Measurements from ENCODE around the gene FGF8. TPM values are rescaled to one million over a fixed set of nuclear protein-coding genes. Genes with fewer than 3 reads are reported as not detected.

FGF8 gene
- total RNA-seq, 1 experiment from 2014 or later, result not detected

DNA sequence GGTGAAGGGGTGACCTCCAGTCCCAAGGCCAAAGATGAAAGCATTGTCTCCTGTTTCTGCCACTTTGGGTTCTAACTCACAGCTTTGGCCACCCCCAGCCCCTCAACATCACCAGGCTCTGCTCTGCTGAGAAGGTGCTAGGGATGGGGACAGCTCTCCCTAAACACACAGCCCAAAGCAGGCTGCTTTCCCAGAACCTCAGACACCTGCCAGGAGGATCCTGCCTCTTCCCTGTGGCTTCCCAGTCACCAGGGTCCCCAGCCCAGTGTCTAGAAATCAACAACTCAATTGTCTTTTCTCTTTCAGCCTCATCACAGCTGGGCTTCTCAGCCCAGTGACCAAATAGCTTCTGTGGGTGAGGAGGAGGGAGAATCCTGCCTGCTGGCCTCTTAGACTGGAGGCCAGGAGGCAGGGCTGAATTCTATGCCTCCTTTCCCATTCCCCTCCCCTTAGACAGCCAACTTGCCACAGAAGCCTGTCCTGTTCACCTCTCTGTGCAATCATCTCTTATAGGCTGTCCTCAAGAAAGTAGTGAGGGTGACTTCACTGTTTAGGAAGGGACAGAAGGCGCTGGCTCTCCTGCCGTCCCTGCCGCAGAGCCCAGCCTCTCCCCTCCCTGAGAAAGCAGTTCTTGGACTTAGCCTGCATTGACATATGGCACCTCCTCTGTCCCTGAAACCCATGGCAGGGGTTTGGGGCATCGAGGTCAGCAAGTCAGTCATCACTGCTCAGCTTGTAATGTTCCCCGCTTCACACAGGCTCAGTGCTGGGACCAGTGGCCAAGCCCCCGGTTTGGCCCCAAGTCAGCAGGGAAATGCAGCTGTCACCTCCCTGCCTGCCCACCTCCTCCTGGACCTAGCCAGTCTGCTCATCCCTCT lies 3.7 kb downstream of the FGF8 start:
- Histone ChIP-seq H3F3A (ENCODE audit: insufficient read depth, low read depth) (no peaks in the 10 kb centered on the region), H3K27me3 (ENCODE audit: insufficient read depth, low read depth) (no peaks in the 10 kb centered on the region), H3K9me2 (ENCODE audit: insufficient read depth) (no peaks in the 10 kb centered on the region), H3K36me3 (ENCODE audit: low read depth) (no peaks in the 10 kb centered on the region), H4K20me1 (ENCODE audit: insufficient read depth) (no peaks in the 10 kb centered on the region), H3K79me2 (ENCODE audit: low read depth) (no peaks in the 10 kb centered on the region), H2AFZ (no peak overlapping the region), H3K9me3 (ENCODE audit: insufficient read depth, low read depth) (no peaks in the 10 kb centered on the region), H3K27ac (no peak overlapping the region), H3K4me3 (no peak overlapping the region), H3K4me1 (replicated peaks; ENCODE audit: insufficient read depth) (no peaks in the 10 kb centered on the region), H3K4me2 (no peak overlapping the region)
- CTCF ChIA-PET, result no interaction called here
- POLR2A ChIA-PET (ENCODE audit: unreplicated experiment), result no interaction called here
- TF ChIP-seq, protein P1, sequence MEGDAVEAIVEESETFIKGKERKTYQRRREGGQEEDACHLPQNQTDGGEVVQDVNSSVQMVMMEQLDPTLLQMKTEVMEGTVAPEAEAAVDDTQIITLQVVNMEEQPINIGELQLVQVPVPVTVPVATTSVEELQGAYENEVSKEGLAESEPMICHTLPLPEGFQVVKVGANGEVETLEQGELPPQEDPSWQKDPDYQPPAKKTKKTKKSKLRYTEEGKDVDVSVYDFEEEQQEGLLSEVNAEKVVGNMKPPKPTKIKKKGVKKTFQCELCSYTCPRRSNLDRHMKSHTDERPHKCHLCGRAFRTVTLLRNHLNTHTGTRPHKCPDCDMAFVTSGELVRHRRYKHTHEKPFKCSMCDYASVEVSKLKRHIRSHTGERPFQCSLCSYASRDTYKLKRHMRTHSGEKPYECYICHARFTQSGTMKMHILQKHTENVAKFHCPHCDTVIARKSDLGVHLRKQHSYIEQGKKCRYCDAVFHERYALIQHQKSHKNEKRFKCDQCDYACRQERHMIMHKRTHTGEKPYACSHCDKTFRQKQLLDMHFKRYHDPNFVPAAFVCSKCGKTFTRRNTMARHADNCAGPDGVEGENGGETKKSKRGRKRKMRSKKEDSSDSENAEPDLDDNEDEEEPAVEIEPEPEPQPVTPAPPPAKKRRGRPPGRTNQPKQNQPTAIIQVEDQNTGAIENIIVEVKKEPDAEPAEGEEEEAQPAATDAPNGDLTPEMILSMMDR (conservative IDR thresholded peaks at IDR 0.05), result no peak
- TF ChIP-seq EZH2 (IDR thresholded peaks at IDR 0.05; ENCODE audit: low read depth), result no peak
- intact Hi-C loops (cut with micrococcal nuclease; ENCODE audit: unreplicated experiment), result loop anchor here (10.0 kb wide), 1 partner anchor 77 kb away; the partner anchor contains the start of gene FBXW4
- no peak for DNase-seq
- no TSS peak for BruUV-seq (replicated peaks)

DNA sequence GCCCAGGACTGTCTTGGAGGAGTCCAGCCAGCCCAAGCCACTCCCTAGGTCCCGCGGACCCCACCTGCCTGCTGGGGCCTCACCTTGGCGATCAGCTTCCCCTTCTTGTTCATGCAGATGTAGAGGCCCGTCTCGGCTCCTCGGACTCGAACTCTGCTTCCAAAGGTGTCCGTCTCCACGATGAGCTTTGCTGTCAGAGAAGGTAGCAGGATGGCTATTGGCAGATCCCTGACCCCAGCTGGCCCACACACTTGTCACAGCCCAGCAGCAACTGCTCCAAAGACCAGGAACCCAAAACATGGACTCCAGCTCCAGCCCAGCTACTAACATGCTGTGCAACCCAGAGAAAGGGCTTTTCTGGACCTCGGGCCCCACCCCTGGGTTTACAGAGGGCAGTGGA lies 4.5 kb downstream of the FGF8 start:
- H3K27me3 ChIP-seq (ENCODE audit: insufficient read depth, low read depth), result no peaks in the 10 kb centered on the region
- CTCF ChIA-PET, result no interaction called here
- no TSS peak for BruUV-seq (replicated peaks)

DNA sequence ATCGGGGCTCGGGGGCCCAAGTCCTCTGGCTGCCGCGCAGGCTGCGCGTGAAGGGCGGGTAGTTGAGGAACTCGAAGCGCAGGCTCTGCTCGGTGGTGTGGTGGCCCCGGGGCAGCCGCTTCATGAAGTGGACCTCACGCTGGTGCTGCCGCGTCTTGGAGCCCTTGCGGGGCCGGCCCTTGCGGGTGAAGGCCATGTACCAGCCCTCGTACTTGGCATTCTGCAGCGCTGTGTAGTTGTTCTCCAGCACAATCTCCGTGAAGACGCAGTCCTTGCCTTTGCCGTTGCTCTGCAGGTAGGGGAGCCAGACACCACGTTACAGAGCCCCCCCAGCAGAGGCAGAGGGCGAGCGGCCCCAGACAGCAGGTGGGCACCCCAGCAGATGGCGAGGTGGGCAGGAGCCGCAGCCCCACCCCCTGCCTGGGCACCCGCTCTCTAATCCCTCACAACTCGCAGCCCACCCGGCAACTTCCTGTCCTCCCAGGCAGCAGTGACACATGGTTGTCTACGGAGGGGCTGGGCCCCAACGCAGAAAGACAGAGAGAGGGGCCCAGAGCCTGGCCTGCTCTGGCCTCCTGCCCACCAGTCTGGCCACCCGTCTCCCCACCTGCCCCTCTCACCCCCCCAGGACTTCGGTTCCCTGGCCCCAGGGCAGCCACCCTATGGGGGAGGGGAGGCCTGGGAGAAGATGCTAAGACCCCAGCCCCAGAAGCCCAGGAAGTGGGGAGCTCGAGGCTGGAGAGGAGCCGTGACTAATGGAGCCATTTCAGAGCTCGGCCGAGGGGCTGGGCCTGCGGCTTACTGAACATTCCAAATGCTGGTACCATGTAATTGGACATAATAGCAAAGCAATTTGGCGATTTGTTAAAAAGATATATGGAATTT lies 5.3 kb downstream of the FGF8 start:
- intact Hi-C loops (cut with micrococcal nuclease; ENCODE audit: unreplicated experiment), result loop anchor here (10.0 kb wide), 1 partner anchor 76 kb away; the partner anchor contains the start of gene FBXW4
- Histone ChIP-seq H3K27ac (no peak overlapping the region), H3K4me2 (no peak overlapping the region), H3K36me3 (ENCODE audit: low read depth) (no peaks in the 10 kb centered on the region), H3K27me3 (ENCODE audit: insufficient read depth, low read depth) (no peaks in the 10 kb centered on the region), H3K4me3 (no peak overlapping the region), H3K4me1 (replicated peaks; ENCODE audit: insufficient read depth) (no peaks in the 10 kb centered on the region), H3K9me2 (ENCODE audit: insufficient read depth) (no peaks in the 10 kb centered on the region), H2AFZ (no peak overlapping the region), H3K79me2 (ENCODE audit: low read depth) (no peaks in the 10 kb centered on the region), H3F3A (ENCODE audit: insufficient read depth, low read depth) (no peaks in the 10 kb centered on the region), H4K20me1 (ENCODE audit: insufficient read depth) (no peaks in the 10 kb centered on the region), H3K9me3 (ENCODE audit: insufficient read depth, low read depth) (no peaks in the 10 kb centered on the region)
- DNase-seq, result no peak
- no peak for TF ChIP-seq EZH2 (IDR thresholded peaks at IDR 0.05; ENCODE audit: low read depth)
- TF ChIP-seq, protein P1 (conservative IDR thresholded peaks at IDR 0.05), result no peak
- ChIA-PET POLR2A (ENCODE audit: unreplicated experiment) (no interaction called here), CTCF (interaction anchor here (0.7 kb wide), 1 partner anchor 27 kb away, joined by 10 read pairs; no protein-coding TSS in a partner anchor)
- BruUV-seq (replicated peaks), result no TSS peak

More for the DNA sequence above, 4.5 kb downstream of the FGF8 start:
- no peak for DNase-seq
- Histone ChIP-seq H3F3A (ENCODE audit: insufficient read depth, low read depth) (no peaks in the 10 kb centered on the region), H3K27ac (no peak overlapping the region), H3K79me2 (ENCODE audit: low read depth) (no peaks in the 10 kb centered on the region), H3K36me3 (ENCODE audit: low read depth) (no peaks in the 10 kb centered on the region), H4K20me1 (ENCODE audit: insufficient read depth) (no peaks in the 10 kb centered on the region), H3K9me2 (ENCODE audit: insufficient read depth) (no peaks in the 10 kb centered on the region), H3K4me1 (replicated peaks; ENCODE audit: insufficient read depth) (no peaks in the 10 kb centered on the region), H3K4me2 (no peak overlapping the region), H3K9me3 (ENCODE audit: insufficient read depth, low read depth) (no peaks in the 10 kb centered on the region), H2AFZ (no peak overlapping the region), H3K4me3 (no peak overlapping the region)
- TF ChIP-seq, protein P1 (conservative IDR thresholded peaks at IDR 0.05), result no peak
- no peak for TF ChIP-seq EZH2 (IDR thresholded peaks at IDR 0.05; ENCODE audit: low read depth)
- intact Hi-C loops (cut with micrococcal nuclease; ENCODE audit: unreplicated experiment), result loop anchor here (10.0 kb wide), 1 partner anchor 77 kb away; the partner anchor contains the start of gene FBXW4
- POLR2A ChIA-PET (ENCODE audit: unreplicated experiment), result no interaction called here
